ENCODE results near the gene SPRN. TPM values are rescaled to one million over a fixed set of nuclear protein-coding genes. Genes with fewer than 3 reads are reported as not detected.
"Not testable (repeated sequence)": the region's sequence is repeated elsewhere in the genome, so short reads cannot be mapped to it uniquely, and the experiment has no call there.

The SPRN gene
- total RNA-seq, 2 experiments from 2014 or later: not detected

GRCh38 chr10:133388236-133388972, 36.0 kb downstream of the SPRN start:
- ATAC-seq (ENCODE audit: low read depth) (no peak), DNase-seq (no peak)
- H3K4me1 Mint-ChIP-seq: peaks cover 29% of the 10 kb centered on the region
- peak overlapping the region; percentile 85 for H3K4me3 Mint-ChIP-seq
- H3K9me3 Mint-ChIP-seq: no peaks in the 10 kb centered on the region
- no peaks in the 10 kb centered on the region for H3K27me3 Mint-ChIP-seq
- H3K36me3 Mint-ChIP-seq: peaks cover 2% of the 10 kb centered on the region
- peak overlapping the region; percentile 99 for H3K27ac Mint-ChIP-seq
- POLR2A ChIA-PET: interaction anchor here (0.6 to 3.7 kb wide), 4 partner anchors 9 to 31 kb away, joined by 3 to 18 read pairs (median 6); partner anchors contain the start of genes ECHS1, FUOM and PAOX

GRCh38 chr10:133386951-133387350, 37.5 kb downstream of the SPRN start:
- H3K27me3 Mint-ChIP-seq, H3K36me3 Mint-ChIP-seq: not testable (repeated sequence)
- peaks cover 29% of the 10 kb centered on the region for H3K4me1 Mint-ChIP-seq

GRCh38 chr10:133385214-133385613, 39.2 kb downstream of the SPRN start:
- DNase-seq (no peak), ATAC-seq (ENCODE audit: low read depth) (no peak)
- peaks cover 15% of the 10 kb centered on the region for H3K4me1 Mint-ChIP-seq
- no peak overlapping the region for H3K4me3 Mint-ChIP-seq
- H3K27me3 Mint-ChIP-seq: no peaks in the 10 kb centered on the region
- no peaks in the 10 kb centered on the region for H3K9me3 Mint-ChIP-seq
- H3K36me3 Mint-ChIP-seq: peaks cover 2% of the 10 kb centered on the region
- POLR2A ChIA-PET: no interaction called here
- no peak overlapping the region for H3K27ac Mint-ChIP-seq

More at GRCh38 chr10:133386951-133387350, 37.5 kb downstream of the SPRN start:
- not testable (repeated sequence) for ATAC-seq (ENCODE audit: low read depth); H3K9me3 Mint-ChIP-seq; H3K27ac Mint-ChIP-seq; H3K4me3 Mint-ChIP-seq; DNase-seq
- POLR2A ChIA-PET: interaction anchor here (1.5 kb wide), 1 partner anchor 14 kb away, joined by 4 read pairs; the partner anchor contains the start of gene ECHS1

- ATAC-seq (ENCODE audit: low read depth) (no peak), DNase-seq (no peak)
- Mint-ChIP-seq H3K4me3 (no peak overlapping the region), H3K36me3 (peaks cover 1% of the 10 kb centered on the region), H3K9me3 (no peaks in the 10 kb centered on the region), H3K4me1 (peaks cover 10% of the 10 kb centered on the region), H3K27me3 (no peaks in the 10 kb centered on the region), H3K27ac (no peak overlapping the region)
- POLR2A ChIA-PET: no interaction called here
Observed at GRCh38 chr10:133384071-133384470, 40.4 kb downstream of the SPRN start.

- no peaks in the 10 kb centered on the region for H3K9me3 Mint-ChIP-seq
- DNase-seq: no peak
- POLR2A ChIA-PET: no interaction called here
- ATAC-seq (ENCODE audit: low read depth): no peak
- peaks cover 1% of the 10 kb centered on the region for H3K36me3 Mint-ChIP-seq
- peaks cover 6% of the 10 kb centered on the region for H3K4me1 Mint-ChIP-seq
- no peak overlapping the region for H3K4me3 Mint-ChIP-seq
- H3K27ac Mint-ChIP-seq: no peak overlapping the region
- no peaks in the 10 kb centered on the region for H3K27me3 Mint-ChIP-seq
Observed at GRCh38 chr10:133383551-133383950, 40.9 kb downstream of the SPRN start.

GRCh38 chr10:133381036-133381435, 43.4 kb downstream of the SPRN start:
- Mint-ChIP-seq H3K4me1 (peaks cover 2% of the 10 kb centered on the region), H3K27ac (no peak overlapping the region), H3K27me3 (peaks cover 5% of the 10 kb centered on the region), H3K9me3 (no peaks in the 10 kb centered on the region), H3K4me3 (no peak overlapping the region), H3K36me3 (no peaks in the 10 kb centered on the region)
- ATAC-seq (ENCODE audit: low read depth) (no peak), DNase-seq (no peak)
- POLR2A ChIA-PET: interaction anchor here (1.1 to 1.4 kb wide), 2 partner anchors 10 to 38 kb away, joined by 3 to 4 read pairs; no protein-coding TSS in a partner anchor

GRCh38 chr10:133379801-133380666, 44.4 kb downstream of the SPRN start:
- Mint-ChIP-seq H3K9me3 (no peaks in the 10 kb centered on the region), H3K4me3 (peak overlapping the region; percentile 64), H3K27ac (no peak overlapping the region), H3K27me3 (peaks cover 10% of the 10 kb centered on the region), H3K4me1 (peaks cover 2% of the 10 kb centered on the region), H3K36me3 (no peaks in the 10 kb centered on the region)
- ATAC-seq (ENCODE audit: low read depth) (no peak), DNase-seq (no peak)
- POLR2A ChIA-PET: no interaction called here

GRCh38 chr10:133379152-133379800, 45.1 kb downstream of the SPRN start, which contains the start of gene PAOX:
Gene PAOX (plus strand): TSS chr10:133379262. CDS start chr10:133379317, 55 bp downstream.
- POLR2A ChIA-PET: interaction anchor here (2.9 kb wide), 1 partner anchor 11 kb away, joined by 18 read pairs; no protein-coding TSS in a partner anchor
- Mint-ChIP-seq H3K27ac (no peak within 1 kb of the TSS), H3K4me3 (peak within 1 kb of the TSS; percentile 76)

GRCh38 chr10:133378251-133379096, 46.0 kb downstream of the SPRN start:
- H3K4me3 Mint-ChIP-seq: peak overlapping the region; percentile 76
- POLR2A ChIA-PET: interaction anchor here (2.9 kb wide), 1 partner anchor 12 kb away, joined by 18 read pairs; no protein-coding TSS in a partner anchor
- DNase-seq (peak; percentile 82), ATAC-seq (ENCODE audit: low read depth) (peak; percentile 58)
- H3K27ac Mint-ChIP-seq: no peak overlapping the region
- H3K9me3 Mint-ChIP-seq: no peaks in the 10 kb centered on the region
- H3K36me3 Mint-ChIP-seq: no peaks in the 10 kb centered on the region
- H3K27me3 Mint-ChIP-seq: peaks cover 12% of the 10 kb centered on the region
- peaks cover 9% of the 10 kb centered on the region for H3K4me1 Mint-ChIP-seq

More at GRCh38 chr10:133379152-133379800, 45.1 kb downstream of the SPRN start, which contains the start of gene PAOX:
- no peaks in the 10 kb centered on the region for H3K36me3 Mint-ChIP-seq
- peaks cover 6% of the 10 kb centered on the region for H3K4me1 Mint-ChIP-seq
- ATAC-seq (ENCODE audit: low read depth) (peak; percentile 48), DNase-seq (peak; percentile 81)
- no peaks in the 10 kb centered on the region for H3K9me3 Mint-ChIP-seq
- H3K27me3 Mint-ChIP-seq: peaks cover 12% of the 10 kb centered on the region

GRCh38 chr10:133377818-133378250, 46.6 kb downstream of the SPRN start:
- Mint-ChIP-seq H3K36me3 (no peaks in the 10 kb centered on the region), H3K9me3 (no peaks in the 10 kb centered on the region), H3K4me3 (peak overlapping the region; percentile 76), H3K27ac (no peak overlapping the region), H3K4me1 (peaks cover 9% of the 10 kb centered on the region), H3K27me3 (peaks cover 12% of the 10 kb centered on the region)
- ATAC-seq (ENCODE audit: low read depth): no peak
- POLR2A ChIA-PET: interaction anchor here (2.9 kb wide), 1 partner anchor 13 kb away, joined by 18 read pairs; no protein-coding TSS in a partner anchor
- no peak for DNase-seq

GRCh38 chr10:133377025-133377817, 47.2 kb downstream of the SPRN start:
- POLR2A ChIA-PET: interaction anchor here (2.9 kb wide), 1 partner anchor 13 kb away, joined by 18 read pairs; no protein-coding TSS in a partner anchor
- Mint-ChIP-seq H3K36me3 (no peaks in the 10 kb centered on the region), H3K27ac (no peak overlapping the region), H3K4me1 (peaks cover 9% of the 10 kb centered on the region), H3K9me3 (no peaks in the 10 kb centered on the region), H3K4me3 (peak overlapping the region; percentile 76), H3K27me3 (peaks cover 12% of the 10 kb centered on the region)
- no peak for ATAC-seq (ENCODE audit: low read depth)
- no peak for DNase-seq
